CD14-positive monocyte (primary cell): ENCODE data around the gene RASSF4. TPM values are rescaled to one million over a fixed set of nuclear protein-coding genes. Genes with fewer than 3 reads are reported as not detected.

ENCODE experiments used
- DNase-seq, 3 donors: peaks; one replicate each; pipeline ENCODE4 v3.0.0-alpha.2; 2011 to 2022
- H2AFZ ChIP-seq: 2 replicates; pipeline ENCODE4 v1.6.0; 2012; ENCODE audit warnings: mild to moderate bottlenecking, low read depth, low read length, inconsistent platforms; ENCODE audit not compliant: insufficient read depth, poor library complexity, severe bottlenecking
- H3K27ac ChIP-seq, 2 donors: 1 replicate in 1 of 2; 2 replicates in 1 of 2; pipeline ENCODE4 v1.5.1; 2012 to 2013; ENCODE audit warnings: low read length in 2 of 2, control low read depth in 1 of 2, inconsistent platforms in 1 of 2, low read depth in 1 of 2, mild to moderate bottlenecking in 1 of 2
- H3K27me3 ChIP-seq, 2 donors: one replicate each; pipeline versions ENCODE4 v1.6.0 to v1.6.1; 2011 to 2013; ENCODE audit warnings: low read length in 2 of 2; ENCODE audit not compliant: control insufficient read depth in 2 of 2, insufficient read depth in 2 of 2
- H3K36me3 ChIP-seq, 2 donors: replicated peaks in 1 of 2; 1 replicate in 1 of 2; 2 replicates in 1 of 2; pipeline versions ENCODE4 v1.5.1 to v1.6.1; 2012 to 2013; ENCODE audit warnings: low read length in 2 of 2, control low read depth in 1 of 2, inconsistent platforms in 1 of 2, mild to moderate bottlenecking in 1 of 2; ENCODE audit not compliant: insufficient read depth in 2 of 2, control insufficient read depth in 1 of 2
- H3K4me1 ChIP-seq, 2 donors: 1 replicate in 1 of 2; 2 replicates in 1 of 2; pipeline versions ENCODE4 v1.5.1 to v1.6.1; 2012 to 2013; ENCODE audit warnings: low read length in 2 of 2, control low read depth in 1 of 2, inconsistent platforms in 1 of 2, mild to moderate bottlenecking in 1 of 2, moderate library complexity in 1 of 2; ENCODE audit not compliant: insufficient read depth in 2 of 2, control insufficient read depth in 1 of 2
- H3K4me2 ChIP-seq: replicated peaks from 2 replicates; pipeline ENCODE3; 2012; ENCODE audit warnings: low read length, moderate library complexity, mild to moderate bottlenecking; ENCODE audit not compliant: poor library complexity, severe bottlenecking; ENCODE audit errors: extremely low read depth
- H3K4me3 ChIP-seq, 3 experiments: fragments of 200-600 bp in 1 of 3; sonication (generic) in 1 of 3; replicated peaks in 1 of 3; 1 replicate in 2 of 3; 2 replicates in 1 of 3; pipeline ENCODE4 v1.5.1; 2011 to 2013; ENCODE audit warnings: low read length in 3 of 3, mild to moderate bottlenecking in 3 of 3, control low read depth in 2 of 3, low read depth in 2 of 3, inconsistent platforms in 1 of 3, moderate library complexity in 1 of 3
- H3K79me2 ChIP-seq: 2 replicates; pipeline ENCODE4 v1.6.0; 2012; ENCODE audit warnings: mild to moderate bottlenecking, control low read depth, inconsistent platforms, low read length, moderate library complexity; ENCODE audit not compliant: insufficient read depth
- H3K9ac ChIP-seq: 2 replicates; pipeline ENCODE4 v1.6.0; 2017; ENCODE audit warnings: low read length, mild to moderate bottlenecking; ENCODE audit not compliant: insufficient read depth, poor library complexity, severe bottlenecking
- H3K9me3 ChIP-seq, 2 donors: replicated peaks in 1 of 2; 1 replicate in 1 of 2; 2 replicates in 1 of 2; pipeline versions ENCODE4 v1.5.1 to v1.6.1; 2012 to 2013; ENCODE audit warnings: low read length in 2 of 2, control low read depth in 1 of 2; ENCODE audit not compliant: control insufficient read depth in 1 of 2, insufficient read depth in 1 of 2
- H4K20me1 ChIP-seq: 2 replicates; pipeline ENCODE4 v1.6.0; 2012; ENCODE audit warnings: mild to moderate bottlenecking, low read length, control low read depth, moderate library complexity; ENCODE audit not compliant: insufficient read depth
- H3K27ac Mint-ChIP-seq, 7 donors: one replicate each; pipeline ENCODE4 v1.8.0; 2020; ENCODE audit warnings: mild to moderate bottlenecking in 7 of 7, mixed read lengths in 7 of 7, moderate library complexity in 6 of 7, inconsistent platforms in 2 of 7
- H3K27me3 Mint-ChIP-seq, 3 donors: one replicate each; pipeline ENCODE4 v1.8.0; 2021 to 2022; ENCODE audit warnings: low read depth in 3 of 3, mild to moderate bottlenecking in 3 of 3, mixed read lengths in 3 of 3, moderate library complexity in 3 of 3, inconsistent platforms in 1 of 3
- H3K36me3 Mint-ChIP-seq, 2 donors: one replicate each; pipeline ENCODE4 v1.8.0; 2020; ENCODE audit warnings: mixed read lengths in 2 of 2, inconsistent platforms in 1 of 2, mild to moderate bottlenecking in 1 of 2
- H3K4me1 Mint-ChIP-seq: one replicate; pipeline ENCODE4 v1.8.0; 2020; ENCODE audit warnings: mild to moderate bottlenecking, mixed read lengths
- H3K4me3 Mint-ChIP-seq, 2 donors: one replicate each; pipeline ENCODE4 v1.8.0; 2020; ENCODE audit warnings: mild to moderate bottlenecking in 2 of 2, mixed read lengths in 2 of 2, moderate library complexity in 1 of 2
- H3K9me3 Mint-ChIP-seq, 7 donors: one replicate each; pipeline ENCODE4 v1.8.0; 2020 to 2022; ENCODE audit warnings: mixed read lengths in 7 of 7, mild to moderate bottlenecking in 6 of 7, moderate library complexity in 6 of 7, inconsistent platforms in 2 of 7
- WGBS: methylation state at CpG from one replicate; pipeline ENCODE4 v1.1.5; 2013; ENCODE audit warnings: missing lambda C conversion rate; ENCODE audit not compliant: insufficient coverage; 5-methylcytosine and 5-hydroxymethylcytosine counted together
- intact Hi-C, 2 donors: fragments of 100-400 bp; cut with micrococcal nuclease; formaldehyde crosslinking; loops; one replicate each; pipeline versions ENCODE4 v1.15.0 to v1.15.1; 2023
- polyA plus RNA-seq, 3 donors: library from polyadenylated mRNA; depleted of rRNA in 1 of 3; unstranded in 2 of 3; stranded (reverse) in 1 of 3; fragments of 300-500 nt in 2 of 3; fragments of >200 nt in 1 of 3; fragmentation: Illumina TruSeq in 2 of 3; gene quantifications; 1 replicate in 2 of 3; 2 replicates in 1 of 3; pipeline ENCODE4 v1.2.3, GENCODE V29; 2012 to 2021
- TF ChIP-seq, protein P1 (sequence below): fragments of 200-600 bp; IDR thresholded peaks from one replicate; pipeline ENCODE4 v1.8.0; 2022; ENCODE audit warnings: antibody characterized with exemption, mild to moderate bottlenecking

Gene RASSF4
- polyA plus RNA-seq, 3 donors, result 117 to 290 (median 120) TPM

DNA sequence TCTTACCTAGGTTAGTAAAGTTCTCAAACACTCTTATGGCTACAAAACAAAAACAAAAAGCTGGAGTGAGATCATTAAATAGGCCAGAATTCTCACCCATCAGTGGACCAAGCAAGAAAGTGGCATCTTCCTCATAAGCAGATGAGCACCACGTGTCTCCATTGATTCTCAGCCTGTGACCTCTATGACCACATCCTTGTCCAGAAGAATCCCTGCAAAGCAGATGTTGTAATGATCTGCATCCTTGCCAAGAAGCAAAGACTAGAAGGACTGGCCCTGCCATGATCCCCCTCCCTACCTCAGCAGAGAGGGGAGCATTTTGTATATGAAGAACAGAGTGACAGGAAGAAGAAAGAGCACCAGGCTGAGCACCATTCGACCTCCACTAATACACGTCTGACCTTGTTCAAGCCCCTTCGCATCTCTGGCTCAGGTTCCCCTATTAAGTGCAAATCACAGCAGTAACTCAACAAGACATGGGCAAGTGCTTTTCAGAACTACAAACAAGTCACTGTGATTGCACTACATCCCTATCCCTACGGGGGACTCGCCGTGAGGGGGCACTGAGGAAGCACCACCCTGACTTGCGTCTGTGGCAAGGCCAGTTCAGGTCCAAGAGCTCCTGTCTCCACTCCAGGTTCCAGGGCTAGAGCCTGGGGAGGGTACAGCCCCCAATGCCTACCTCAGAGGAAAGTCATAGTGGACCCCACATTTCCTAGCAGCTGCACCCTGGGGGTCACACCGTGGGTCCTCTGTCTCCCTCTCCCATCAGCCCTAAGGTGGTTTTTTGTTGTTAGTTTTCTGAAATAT is 22.2 kb upstream of the RASSF4 start:
- no peaks in the 10 kb centered on the region for H3K36me3 ChIP-seq
- H3K27ac Mint-ChIP-seq, result peak overlapping the region in 6 of 7 donors; percentile 2 to 77 (median 45)

DNA sequence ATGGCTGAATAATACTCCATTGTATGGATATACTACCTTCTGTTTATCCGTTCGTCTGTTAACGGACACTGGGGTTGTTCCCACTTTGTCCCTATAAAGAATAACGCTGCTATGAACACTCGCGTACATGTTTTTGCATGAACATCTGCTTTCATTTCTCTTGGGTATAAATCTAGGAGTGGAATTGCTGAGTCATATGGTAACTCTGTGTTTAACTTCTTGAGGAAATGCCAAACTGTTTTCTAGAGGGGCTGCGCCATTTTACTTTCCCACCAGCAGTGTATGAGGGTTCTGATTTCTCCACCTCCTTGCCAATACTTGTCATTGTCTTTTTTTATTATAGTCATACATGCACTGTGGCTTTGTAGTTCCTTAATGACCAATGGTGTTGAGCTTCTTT is 20.6 kb upstream of the RASSF4 start:
- Histone ChIP-seq H3K27me3 (no peaks in the 10 kb centered on the region), H3K9ac (no peak overlapping the region), H3K36me3 (no peaks in the 10 kb centered on the region), H3K9me3 (no peaks in the 10 kb centered on the region), H3K4me3 (peak overlapping the region in 1 of 3 experiments; percentile 42), H3K4me2 (peak overlapping the region; percentile 41), H4K20me1 (no peaks in the 10 kb centered on the region), H3K27ac (peak overlapping the region in 1 of 2 donors; percentile 73), H3K79me2 (peaks cover 13% of the 10 kb centered on the region), H2AFZ (peak overlapping the region; percentile 4), H3K4me1 (peaks cover 61 to 67% of the 10 kb centered on the region in 2 donors)
- Mint-ChIP-seq H3K36me3 (no peaks in the 10 kb centered on the region), H3K27me3 (peaks cover 0 to 7% (median 0%) of the 10 kb centered on the region in 3 donors), H3K4me3 (no peak overlapping the region), H3K4me1 (peaks cover 69% of the 10 kb centered on the region), H3K27ac (peak overlapping the region; percentile 57 to 87 (median 85)), H3K9me3 (peaks cover 0 to 17% (median 5%) of the 10 kb centered on the region in 7 donors)
- no CpG with 5 or more reads among the region's 7 CpGs for WGBS
- TF ChIP-seq, protein P1, sequence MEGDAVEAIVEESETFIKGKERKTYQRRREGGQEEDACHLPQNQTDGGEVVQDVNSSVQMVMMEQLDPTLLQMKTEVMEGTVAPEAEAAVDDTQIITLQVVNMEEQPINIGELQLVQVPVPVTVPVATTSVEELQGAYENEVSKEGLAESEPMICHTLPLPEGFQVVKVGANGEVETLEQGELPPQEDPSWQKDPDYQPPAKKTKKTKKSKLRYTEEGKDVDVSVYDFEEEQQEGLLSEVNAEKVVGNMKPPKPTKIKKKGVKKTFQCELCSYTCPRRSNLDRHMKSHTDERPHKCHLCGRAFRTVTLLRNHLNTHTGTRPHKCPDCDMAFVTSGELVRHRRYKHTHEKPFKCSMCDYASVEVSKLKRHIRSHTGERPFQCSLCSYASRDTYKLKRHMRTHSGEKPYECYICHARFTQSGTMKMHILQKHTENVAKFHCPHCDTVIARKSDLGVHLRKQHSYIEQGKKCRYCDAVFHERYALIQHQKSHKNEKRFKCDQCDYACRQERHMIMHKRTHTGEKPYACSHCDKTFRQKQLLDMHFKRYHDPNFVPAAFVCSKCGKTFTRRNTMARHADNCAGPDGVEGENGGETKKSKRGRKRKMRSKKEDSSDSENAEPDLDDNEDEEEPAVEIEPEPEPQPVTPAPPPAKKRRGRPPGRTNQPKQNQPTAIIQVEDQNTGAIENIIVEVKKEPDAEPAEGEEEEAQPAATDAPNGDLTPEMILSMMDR, result no peak
- peak in 2 of 3 donors; percentile 55 to 58 for DNase-seq
- intact Hi-C loops, result no loop called here

More for the DNA sequence above, 22.2 kb upstream of the RASSF4 start:
- Histone ChIP-seq H3K27ac (peak overlapping the region in 1 of 2 donors; percentile 69), H3K27me3 (no peaks in the 10 kb centered on the region), H3K9ac (no peak overlapping the region), H3K9me3 (no peaks in the 10 kb centered on the region), H3K79me2 (peaks cover 13% of the 10 kb centered on the region), H3K4me3 (no peak overlapping the region), H3K4me1 (peaks cover 77 to 82% of the 10 kb centered on the region in 2 donors), H3K4me2 (no peak overlapping the region), H4K20me1 (no peaks in the 10 kb centered on the region), H2AFZ (peak overlapping the region; percentile 15)
- peaks cover 0 to 7% (median 0%) of the 10 kb centered on the region in 3 donors for H3K27me3 Mint-ChIP-seq
- TF ChIP-seq, protein P1, result no peak
- no peak overlapping the region for H3K4me3 Mint-ChIP-seq
- DNase-seq, result peak; percentile 28 to 50 (median 38)
- peaks cover 0 to 10% (median 5%) of the 10 kb centered on the region in 7 donors for H3K9me3 Mint-ChIP-seq
- intact Hi-C loops, result loop anchor here in 1 of 2 donors (1.0 kb wide), 1 partner anchor 9 kb away; no protein-coding TSS in a partner anchor
- whole genome bisulfite sequencing, result 92% methylated on average over 2 of the region's 9 CpGs
- peaks cover 82% of the 10 kb centered on the region for H3K4me1 Mint-ChIP-seq
- H3K36me3 Mint-ChIP-seq, result no peaks in the 10 kb centered on the region
